CD4-positive, alpha-beta T cell treated with Interleukin-6 at 100 ng/mL for 8 hours (primary cell): ENCODE data around the gene RNF130.

Source experiments
- DNase-seq: peaks from one replicate; pipeline ENCODE4 v3.0.0-alpha.2; 2020; ENCODE audit warnings: mixed read lengths, low spot score

Gene RNF130

DNA sequence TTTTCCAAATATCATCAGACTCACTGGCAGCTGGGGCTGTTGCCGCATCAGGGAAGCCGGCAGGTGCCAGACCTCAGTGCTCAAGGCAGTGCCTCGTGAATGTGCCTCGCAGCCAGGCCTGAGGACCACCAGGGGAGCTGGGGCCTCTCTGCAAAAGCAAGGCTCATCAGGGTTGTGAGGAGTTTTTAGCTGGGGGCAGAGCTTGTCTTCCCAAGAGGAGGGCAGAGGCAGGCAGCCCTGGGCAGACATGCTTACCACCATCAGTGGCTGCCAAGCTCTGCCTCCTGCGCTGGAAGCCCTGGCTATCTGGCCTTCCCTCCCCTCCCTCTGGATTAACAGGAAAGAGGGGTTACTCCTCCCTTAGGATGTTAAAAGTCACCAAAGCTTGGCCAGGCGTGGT lies 155.0 kb downstream of the RNF130 start:
- no peak for DNase-seq

DNA sequence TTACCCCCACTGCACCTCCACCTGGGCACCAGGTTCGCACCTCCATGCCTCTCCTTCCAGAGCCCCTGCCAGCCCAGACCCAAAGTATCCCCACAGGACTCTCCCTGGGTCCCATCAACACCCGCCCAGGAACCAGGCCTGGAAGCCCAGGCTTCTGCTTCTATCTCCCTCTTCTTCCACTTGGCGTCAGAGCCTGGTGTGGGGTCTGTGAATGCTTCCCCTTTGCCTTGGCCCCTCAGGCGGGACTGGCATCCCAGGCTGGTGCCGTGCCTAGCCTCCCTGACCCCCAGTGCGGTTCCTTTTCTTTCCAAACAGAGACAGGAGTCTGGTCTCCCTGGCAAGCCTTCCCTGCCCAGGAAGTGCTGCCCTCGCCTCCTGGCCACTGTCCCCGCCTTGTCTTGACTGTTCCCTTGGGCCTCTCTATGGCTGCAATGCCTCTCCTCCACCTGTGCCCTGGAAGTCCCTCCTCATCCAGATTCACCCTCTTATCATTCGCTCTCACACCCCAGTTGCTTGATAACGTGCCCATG lies 156.1 kb downstream of the RNF130 start:
- DNase-seq = no peak

DNA sequence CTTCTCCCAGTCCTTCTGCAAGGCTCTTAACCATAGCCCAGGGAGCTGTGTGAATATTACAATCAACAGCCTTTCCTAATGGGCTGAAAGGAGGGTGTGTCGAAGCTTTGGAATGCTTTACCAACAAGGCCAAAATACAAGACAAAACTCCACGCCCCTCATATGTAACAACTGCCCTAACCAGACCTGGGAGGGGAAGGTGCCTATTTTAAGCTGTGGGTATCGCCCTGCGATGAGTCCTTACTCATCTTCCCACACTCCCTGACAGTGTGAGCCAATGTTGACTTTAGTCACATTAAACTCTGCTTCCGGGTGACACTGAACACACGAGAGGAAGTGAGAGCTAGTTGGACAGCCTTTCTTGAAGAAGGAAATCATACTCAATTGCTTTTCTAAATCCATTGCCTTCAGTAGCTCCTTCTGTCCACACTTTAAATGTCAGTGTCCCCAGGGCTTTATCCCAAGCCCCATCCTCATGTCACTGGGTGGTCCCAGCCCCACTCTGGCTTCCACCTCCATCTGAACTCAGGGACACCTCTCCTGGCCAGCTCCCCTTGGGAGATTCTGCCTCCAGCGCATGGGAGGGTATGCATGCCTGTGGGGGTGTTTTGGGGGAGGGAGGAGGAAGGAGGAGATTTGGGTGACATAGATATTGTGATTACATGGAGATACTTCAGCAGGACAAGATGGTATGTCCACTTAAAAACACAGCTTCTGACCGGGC lies 157.4 kb downstream of the RNF130 start:
- DNase-seq = no peak

DNA sequence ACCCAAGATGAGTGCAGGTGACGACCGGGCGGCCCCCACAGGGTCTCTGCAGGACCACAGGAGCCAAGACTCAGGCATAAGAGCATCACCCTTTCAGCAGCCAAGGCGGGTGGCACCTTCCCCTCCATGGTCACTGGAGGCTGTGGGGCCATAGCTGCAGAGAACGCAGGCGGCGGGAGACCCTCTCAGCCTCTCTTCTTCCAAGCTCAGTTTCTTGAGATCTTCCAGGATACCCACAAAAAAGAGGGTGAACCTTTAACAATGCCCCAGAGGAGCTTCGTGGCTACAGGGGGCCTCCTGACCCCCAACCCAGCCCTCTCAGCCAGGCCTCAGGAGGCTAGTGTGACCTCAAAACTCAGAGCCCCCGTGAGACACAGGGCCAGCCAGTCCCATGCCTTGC lies 158.1 kb downstream of the RNF130 start:
- no peak for DNase-seq

DNA sequence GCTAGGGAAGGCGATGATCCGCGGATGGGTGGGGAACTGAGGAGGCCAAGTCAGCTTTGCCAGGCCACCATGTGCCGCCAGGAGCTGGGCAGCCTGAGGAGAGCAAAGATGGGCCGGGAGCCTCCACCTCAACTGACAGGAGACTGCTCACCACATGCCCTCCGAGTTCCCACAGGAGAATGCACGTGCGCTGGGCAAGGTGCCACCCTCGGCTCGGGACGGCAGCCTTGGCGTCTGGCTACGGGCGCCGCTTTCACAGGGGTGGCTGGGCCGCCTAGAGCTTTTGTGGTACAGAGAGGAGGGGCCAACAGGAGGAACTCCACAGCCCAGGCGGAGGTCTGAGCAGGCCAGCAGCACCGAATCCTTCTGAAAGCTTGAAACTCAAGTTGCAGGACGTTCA lies 158.6 kb downstream of the RNF130 start:
- no peak for DNase-seq

DNA sequence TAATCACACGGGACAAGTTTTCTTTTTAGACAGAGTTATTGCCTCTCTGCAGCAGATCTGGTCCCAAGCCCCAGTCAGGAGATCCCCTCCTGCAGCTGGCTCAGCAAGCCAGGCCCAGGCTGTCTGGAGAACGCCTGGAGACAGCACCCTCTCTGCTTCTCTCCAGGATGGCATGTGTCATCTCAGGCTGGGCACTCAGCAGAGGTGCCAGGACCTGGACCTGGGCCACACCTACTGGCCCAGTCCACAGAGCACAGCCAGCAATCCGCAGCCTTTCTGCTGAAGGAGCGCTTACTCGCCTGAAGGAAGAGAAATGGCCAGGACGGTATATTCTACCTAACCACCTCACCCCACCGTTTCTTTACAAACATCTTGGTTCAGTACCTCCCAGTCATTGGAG lies 159.2 kb downstream of the RNF130 start:
- no peak for DNase-seq

DNA sequence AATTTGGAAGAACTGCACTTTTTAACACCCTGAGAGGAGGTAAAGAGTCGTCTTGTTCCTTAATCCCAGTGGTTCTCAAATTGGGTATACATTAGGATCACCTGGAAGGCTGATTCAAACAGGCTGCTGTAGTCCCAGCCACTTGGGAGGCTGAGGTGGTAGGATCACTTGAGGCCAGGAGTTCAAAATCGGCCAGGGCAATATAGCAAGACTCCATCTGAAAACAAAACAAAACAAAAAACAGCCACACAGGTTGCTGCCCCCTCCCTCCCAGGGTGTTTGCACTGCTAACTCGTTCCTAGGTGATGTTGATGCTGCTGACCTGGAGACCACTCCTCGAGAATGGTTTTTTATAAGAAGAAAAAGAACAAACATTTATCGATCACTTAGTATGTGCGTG lies 162.3 kb downstream of the RNF130 start:
- no peak for DNase-seq

DNA sequence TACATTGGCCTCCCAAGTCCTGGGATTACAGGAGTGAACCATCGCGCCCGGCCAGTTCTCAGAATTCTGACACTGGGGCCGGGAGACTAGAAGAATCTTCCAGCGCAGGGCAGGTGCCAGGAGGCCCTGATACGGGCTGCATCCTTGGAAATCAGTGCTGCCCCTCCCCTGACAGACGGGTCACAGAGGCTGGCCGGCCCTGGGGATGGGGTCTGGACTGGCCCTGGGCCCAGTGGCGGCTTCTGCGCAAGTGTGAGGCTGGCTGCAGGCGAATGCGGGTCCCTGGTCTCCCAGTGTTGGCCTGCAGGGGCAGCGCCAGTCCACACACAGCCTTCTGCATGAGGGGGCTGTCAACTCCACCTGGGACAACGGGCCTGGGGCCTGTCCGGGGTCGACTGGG lies 163.0 kb downstream of the RNF130 start:
- DNase-seq = no peak

DNA sequence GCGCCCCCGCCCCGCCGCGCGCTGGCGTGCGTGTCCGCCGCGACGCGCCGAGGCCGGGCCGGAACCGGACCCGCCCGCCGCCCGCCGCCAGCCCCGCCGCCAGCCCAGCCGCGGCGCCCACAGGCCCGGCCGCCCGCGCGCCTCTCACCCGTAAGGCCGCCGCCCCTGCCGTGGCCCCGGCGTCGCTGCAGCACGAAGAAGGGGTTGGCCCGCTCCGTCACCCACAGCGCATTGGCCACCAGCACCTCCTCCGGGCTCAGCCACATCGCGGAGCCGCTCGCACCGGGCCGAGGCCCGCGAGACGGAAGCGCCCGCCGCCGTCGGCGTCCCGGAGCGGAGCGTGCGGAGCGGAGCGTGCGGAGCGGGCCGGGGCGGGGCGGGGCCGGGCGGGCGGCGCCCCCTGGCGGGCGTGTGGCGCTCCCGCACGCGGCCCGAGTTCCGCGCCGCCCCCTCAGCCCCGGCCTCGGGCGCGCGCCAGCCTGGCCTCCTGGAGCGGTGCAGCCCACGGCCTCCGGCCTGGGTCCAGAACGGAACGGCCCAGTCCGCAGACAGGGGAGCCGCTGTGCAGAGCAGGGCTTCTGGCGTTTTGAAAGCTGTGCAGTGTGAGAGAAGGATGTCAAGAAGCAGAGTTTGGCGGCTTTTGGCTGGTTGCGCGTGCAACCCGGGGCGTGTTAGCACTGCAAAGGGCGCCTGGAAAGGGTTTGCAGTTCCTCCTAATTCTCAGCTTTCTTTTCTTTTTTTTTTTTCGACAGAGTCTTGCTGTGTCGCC lies 163.8 kb downstream of the RNF130 start, which contains the start of gene TBC1D9B:
Gene TBC1D9B, minus strand, starts transcription at position 342 of the 769 bp plus-strand sequence. Its CDS starts 76 bp downstream, at position 266.
- peak; percentile 68 for DNase-seq

DNA sequence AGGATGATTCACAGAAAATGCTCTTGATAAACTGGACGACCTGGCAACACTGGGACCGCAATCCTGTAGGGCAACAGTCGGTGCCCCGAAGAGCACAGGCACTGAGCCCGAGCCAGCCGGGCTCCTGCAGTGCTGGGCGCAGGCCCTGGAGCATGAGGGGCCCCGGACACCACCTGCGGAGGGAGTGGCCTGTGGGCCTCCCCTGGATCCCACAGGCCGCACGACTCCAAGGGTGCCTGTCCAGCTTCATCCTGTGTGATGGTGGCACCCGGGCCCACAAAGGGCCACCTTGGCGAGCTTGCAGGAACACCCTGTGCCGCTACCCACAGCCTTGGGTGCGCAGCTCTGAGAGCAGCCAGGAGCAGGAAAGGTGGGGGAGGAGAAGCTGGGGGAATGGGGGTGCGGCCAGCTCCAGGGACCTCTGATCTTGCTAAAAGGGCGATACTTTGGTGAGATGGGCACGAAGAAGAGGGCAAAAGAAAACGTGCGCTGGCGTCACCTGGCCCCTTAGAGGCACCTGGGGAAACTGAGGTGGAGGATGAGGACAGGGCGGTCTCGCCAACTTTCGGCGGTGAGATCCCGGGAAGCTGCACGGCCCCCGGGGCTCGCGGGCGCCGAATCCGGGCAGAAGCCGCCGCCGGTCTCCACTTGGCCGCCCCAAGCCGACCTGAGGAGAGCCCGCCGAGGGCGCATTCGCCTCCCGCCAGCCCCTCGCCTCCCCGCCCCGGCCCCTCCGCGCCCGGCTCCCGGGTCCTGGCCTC lies 164.6 kb downstream of the RNF130 start:
- DNase-seq = no peak

DNA sequence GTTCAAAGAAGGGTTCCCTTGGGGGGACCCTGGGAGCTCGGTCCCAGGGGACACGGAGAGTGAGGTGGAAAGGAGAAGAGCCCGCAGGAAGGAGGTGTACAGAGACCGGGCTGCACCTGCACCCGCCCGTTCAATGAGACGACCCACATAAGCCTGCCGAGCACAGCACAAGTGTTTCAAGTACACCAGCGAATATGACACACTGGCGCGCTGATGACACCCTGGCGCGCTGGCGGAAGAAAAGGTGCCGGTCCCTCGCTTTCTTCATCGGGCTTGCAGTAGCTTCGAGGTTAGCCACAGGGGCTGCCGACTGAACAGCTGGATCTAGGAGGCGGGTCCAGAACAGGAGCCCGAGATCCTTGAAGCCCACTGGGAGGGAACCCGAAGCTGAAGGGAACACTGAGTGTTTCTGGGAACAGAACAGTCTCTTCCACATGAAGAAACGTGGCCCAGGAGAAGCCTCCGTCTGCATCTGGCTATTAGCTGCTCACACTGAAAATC lies 165.2 kb downstream of the RNF130 start:
- DNase-seq = no peak

DNA sequence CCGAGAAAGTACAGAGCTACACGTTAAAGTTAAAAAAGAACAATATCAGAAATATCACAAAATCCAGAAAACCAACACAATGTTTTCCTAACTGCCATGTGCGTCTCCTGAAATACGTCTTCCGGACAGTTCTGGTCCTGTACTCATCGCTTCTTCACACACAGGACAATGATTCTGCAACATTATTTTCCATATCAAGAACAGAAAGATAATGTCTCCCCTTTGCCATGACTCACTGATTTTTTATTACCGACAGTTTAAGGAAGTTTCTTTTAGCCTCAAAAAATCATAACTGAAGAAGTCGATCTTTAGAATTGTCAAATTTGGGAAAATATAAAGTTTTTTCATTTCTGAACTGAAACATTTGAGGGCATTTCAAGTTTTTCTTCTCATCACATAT lies 166.4 kb downstream of the RNF130 start:
- no peak for DNase-seq
